Heart left ventricle (tissue), 13 donors: Measurements from ENCODE around the gene LMAN2L.

Experiments
- POLR2A ChIP-seq, 2 donors: fragments of 450-650 bp; IDR thresholded peaks; one replicate each; pipeline ENCODE4 v1.6.1; 2017; ENCODE audit warnings: antibody characterized with exemption in 2 of 2, mild to moderate bottlenecking in 2 of 2, moderate library complexity in 2 of 2
- TF ChIP-seq, protein P1 (sequence below), 12 donors: fragments of 200-600 bp; sonication (generic) in 4 of 12; IDR thresholded peaks; one replicate each; pipeline versions ENCODE4 v1.5.0 to v1.8.0; 2018 to 2022; ENCODE audit warnings: antibody characterized with exemption in 12 of 12, mild to moderate bottlenecking in 5 of 12
- donor health status: ischemic (EF 13 %, LVEDD 7.1; RV severe dilation, severe dysfunction).
- donor health status: DM: no; HTN: yes; CAD: no.
- donor health status: DM: no; HTN: no; CAD: no.
- donor health status: ischemic (EF 25% LVEDD 6.9; RV normal size, moderate dysfunction).
- donor health status: ischemic (EF 25% LVEDD 5.7; RV mildly dilated, moderate dysfunction).
- donor health status: ischemic (EF 35%, LVEDD 5.7; RV mildly dilated, moderate dysfunction).
- donor health status: nonischemic (EF 11% LVEDD 7.7; RV severe dilation, severe dysfunction).
- donor health status: DM: yes; HTN: yes; CAD: no.
- donor health status: PGD.
- donor health status: ischemic (EF 29% LVEDD 5.4; RV normal size, mild dysfunction).
- donor health status: nonischemic (EF 23%, LVEDD 6.1; RV moderate dilation, normal function).

DNA sequence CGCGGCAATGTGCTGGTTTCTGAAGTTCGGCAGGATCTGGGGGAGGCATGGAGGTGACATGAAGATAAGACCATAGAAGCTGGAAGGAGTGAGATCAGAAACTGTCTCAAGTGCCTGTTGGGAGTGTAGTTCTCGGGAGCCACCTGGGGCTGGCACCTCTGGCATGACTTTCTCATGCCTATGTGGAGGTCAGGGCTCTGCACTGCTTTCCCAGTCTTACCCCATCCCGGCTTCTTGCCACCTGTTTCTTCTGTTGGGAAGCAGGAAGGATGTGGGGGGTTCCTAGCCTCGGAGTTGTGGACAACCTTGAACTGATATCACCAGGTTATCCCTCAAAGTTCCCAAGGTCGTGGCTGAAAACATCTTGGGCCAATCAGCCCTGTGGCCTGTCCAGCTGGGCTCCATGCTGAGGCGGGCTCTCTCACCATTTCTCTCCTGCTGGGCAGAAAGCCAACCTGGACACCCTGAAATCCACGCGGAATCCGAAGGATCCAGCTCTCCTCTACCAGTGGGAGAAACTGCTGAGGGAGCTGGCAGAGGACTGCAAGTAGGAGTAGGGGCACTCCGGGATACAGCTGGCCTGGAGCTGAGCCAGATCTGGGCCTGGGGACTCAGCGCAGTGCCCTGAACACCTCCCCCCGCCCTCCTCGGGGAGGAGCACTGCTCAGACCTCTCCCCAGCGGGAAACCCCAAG is 54.8 kb downstream of the LMAN2L start:
- TF ChIP-seq POLR2A (IDR thresholded peaks at IDR 0.05): no peak
- TF ChIP-seq, protein P1, sequence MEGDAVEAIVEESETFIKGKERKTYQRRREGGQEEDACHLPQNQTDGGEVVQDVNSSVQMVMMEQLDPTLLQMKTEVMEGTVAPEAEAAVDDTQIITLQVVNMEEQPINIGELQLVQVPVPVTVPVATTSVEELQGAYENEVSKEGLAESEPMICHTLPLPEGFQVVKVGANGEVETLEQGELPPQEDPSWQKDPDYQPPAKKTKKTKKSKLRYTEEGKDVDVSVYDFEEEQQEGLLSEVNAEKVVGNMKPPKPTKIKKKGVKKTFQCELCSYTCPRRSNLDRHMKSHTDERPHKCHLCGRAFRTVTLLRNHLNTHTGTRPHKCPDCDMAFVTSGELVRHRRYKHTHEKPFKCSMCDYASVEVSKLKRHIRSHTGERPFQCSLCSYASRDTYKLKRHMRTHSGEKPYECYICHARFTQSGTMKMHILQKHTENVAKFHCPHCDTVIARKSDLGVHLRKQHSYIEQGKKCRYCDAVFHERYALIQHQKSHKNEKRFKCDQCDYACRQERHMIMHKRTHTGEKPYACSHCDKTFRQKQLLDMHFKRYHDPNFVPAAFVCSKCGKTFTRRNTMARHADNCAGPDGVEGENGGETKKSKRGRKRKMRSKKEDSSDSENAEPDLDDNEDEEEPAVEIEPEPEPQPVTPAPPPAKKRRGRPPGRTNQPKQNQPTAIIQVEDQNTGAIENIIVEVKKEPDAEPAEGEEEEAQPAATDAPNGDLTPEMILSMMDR (IDR thresholded peaks at IDR 0.05): no peak
